PC-9 (cell line): ENCODE results near the gene DAB1. TPM values are rescaled to one million over a fixed set of nuclear protein-coding genes. Genes with fewer than 3 reads are reported as not detected.

Source experiments
- BruUV-seq: library from RNA; stranded (reverse); fragments of 400-500 nt; replicated peaks from 2 replicates; lab custom pipeline; 2021; lab: Mats Ljungman, UMichigan
- CTCF ChIA-PET: fragments of 300-600 bp; sonication (Branson Sonifier 250); formaldehyde crosslinking; loops from one replicate; lab custom pipeline; 2022; ENCODE audit warnings: antibody characterized with exemption; lab: Charles Lee
- POLR2A ChIA-PET: fragments of 300-600 bp; sonication (Branson Sonifier 250); formaldehyde crosslinking; loops from one replicate; lab custom pipeline; 2022; ENCODE audit warnings: antibody characterized with exemption; ENCODE audit not compliant: unreplicated experiment; lab: Charles Lee
- DNase-seq, 2 experiments: peaks; one replicate each; pipeline versions ENCODE4 v3.0.0 to v3.0.0-alpha.2; 2015 to 2022; ENCODE audit warnings: mixed read lengths in 1 of 2
- H2AFZ ChIP-seq: fragments of 200-600 bp; sonication (generic); 2 replicates; pipeline ENCODE4 v1.8.1; 2017; ENCODE audit warnings: antibody characterized with exemption
- H3F3A ChIP-seq: fragments of 200-600 bp; sonication (generic); 2 replicates; pipeline ENCODE4 v1.8.1; 2017; ENCODE audit warnings: antibody characterized with exemption, mild to moderate bottlenecking, low read depth; ENCODE audit not compliant: insufficient read depth
- H3K27ac ChIP-seq: fragments of 200-600 bp; sonication (generic); 2 replicates; pipeline ENCODE4 v1.6.1; 2016; ENCODE audit warnings: mixed run types
- H3K27me3 ChIP-seq: fragments of 200-600 bp; sonication (generic); 2 replicates; pipeline ENCODE4 v1.6.1; 2016; ENCODE audit warnings: low read depth, mixed run types; ENCODE audit not compliant: insufficient read depth
- H3K36me3 ChIP-seq: fragments of 200-600 bp; sonication (generic); 2 replicates; pipeline ENCODE4 v1.6.1; 2016; ENCODE audit warnings: low read depth, mixed run types
- H3K4me1 ChIP-seq: fragments of 200-600 bp; sonication (generic); replicated peaks from 2 replicates; pipeline ENCODE4 v1.6.1; 2016; ENCODE audit warnings: mixed run types; ENCODE audit not compliant: insufficient read depth
- H3K4me2 ChIP-seq: fragments of 200-600 bp; sonication (generic); 2 replicates; pipeline ENCODE4 v1.6.1; 2017; ENCODE audit warnings: mixed run types
- H3K4me3 ChIP-seq: fragments of 200-600 bp; sonication (generic); 2 replicates; pipeline ENCODE4 v1.6.1; 2016; ENCODE audit warnings: mixed run types
- H3K79me2 ChIP-seq: fragments of 200-600 bp; sonication (generic); 2 replicates; pipeline ENCODE4 v1.6.1; 2017; ENCODE audit warnings: low read depth, mixed run types
- H3K9me2 ChIP-seq: fragments of 200-600 bp; sonication (generic); 2 replicates; pipeline ENCODE4 v1.8.1; 2017; ENCODE audit warnings: mild to moderate bottlenecking; ENCODE audit not compliant: insufficient read depth
- H3K9me3 ChIP-seq: fragments of 200-600 bp; sonication (generic); 2 replicates; pipeline ENCODE4 v1.8.1; 2016; ENCODE audit warnings: low read depth; ENCODE audit not compliant: insufficient read depth
- H4K20me1 ChIP-seq: fragments of 200-600 bp; sonication (generic); 2 replicates; pipeline ENCODE4 v1.8.1; 2017; ENCODE audit not compliant: insufficient read depth
- EZH2 ChIP-seq: fragments of 200-600 bp; sonication (generic); IDR thresholded peaks from 2 replicates; pipeline ENCODE4 v1.8.0; 2017; ENCODE audit warnings: antibody characterized with exemption, low read depth
- intact Hi-C: fragments of 100-400 bp; cut with micrococcal nuclease; formaldehyde crosslinking; loops from one replicate; pipeline ENCODE4 v1.10.0; 2022; ENCODE audit not compliant: unreplicated experiment
- total RNA-seq: library from RNA; stranded (reverse); gene quantifications from 2 replicates; pipeline ENCODE4 v1.2.3, GENCODE V29; 2021
- TF ChIP-seq, protein P1 (sequence below): fragments of 200-600 bp; sonication (generic); conservative IDR thresholded peaks from 2 replicates; pipeline ENCODE4 v1.6.1; 2017; ENCODE audit warnings: mixed run types, antibody characterized with exemption, mild to moderate bottlenecking, moderate library complexity

DAB1 gene
- total RNA-seq, 1 experiment from 2014 or later = not detected

DNA sequence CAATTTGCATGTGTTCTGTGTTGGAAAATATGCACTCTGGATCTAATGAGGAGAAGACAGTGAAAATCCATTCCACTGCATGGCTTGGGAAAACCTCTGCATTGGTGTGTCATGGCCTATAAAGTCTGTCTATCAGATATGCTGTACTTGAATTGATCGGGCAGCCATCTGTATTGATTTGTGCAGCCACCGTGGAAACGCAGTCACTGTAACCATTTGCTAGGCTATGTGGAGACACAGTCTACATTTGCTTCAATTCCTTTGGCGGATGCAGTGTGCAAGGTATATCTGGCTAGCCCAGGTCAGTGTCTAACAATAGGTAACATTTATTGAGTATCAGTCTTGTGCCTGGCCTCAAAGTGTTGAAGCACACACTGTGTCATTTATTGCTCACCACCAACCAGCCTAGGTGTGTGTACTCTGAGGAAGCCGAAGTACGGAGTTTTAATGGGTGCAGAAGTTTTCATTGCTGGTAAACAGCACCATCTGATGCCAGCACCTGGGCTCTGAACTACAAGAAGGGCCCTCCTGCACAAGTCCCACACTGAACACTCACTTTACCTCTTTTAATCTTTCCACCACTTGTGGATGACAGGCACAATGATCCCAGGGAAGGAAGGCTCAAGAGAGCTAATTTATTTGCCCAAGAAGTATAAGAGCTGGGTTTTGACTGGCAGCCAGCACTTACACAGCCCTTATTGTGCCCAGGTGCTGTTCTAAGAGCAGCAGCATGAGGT is 83.4 kb downstream of the DAB1 start:
- H3K27ac ChIP-seq = no peak overlapping the region
- no TSS peak for BruUV-seq
- no peaks in the 10 kb centered on the region for H3K4me1 ChIP-seq
- H4K20me1 ChIP-seq = no peaks in the 10 kb centered on the region
- TF ChIP-seq EZH2 = no peak
- TF ChIP-seq, protein P1, sequence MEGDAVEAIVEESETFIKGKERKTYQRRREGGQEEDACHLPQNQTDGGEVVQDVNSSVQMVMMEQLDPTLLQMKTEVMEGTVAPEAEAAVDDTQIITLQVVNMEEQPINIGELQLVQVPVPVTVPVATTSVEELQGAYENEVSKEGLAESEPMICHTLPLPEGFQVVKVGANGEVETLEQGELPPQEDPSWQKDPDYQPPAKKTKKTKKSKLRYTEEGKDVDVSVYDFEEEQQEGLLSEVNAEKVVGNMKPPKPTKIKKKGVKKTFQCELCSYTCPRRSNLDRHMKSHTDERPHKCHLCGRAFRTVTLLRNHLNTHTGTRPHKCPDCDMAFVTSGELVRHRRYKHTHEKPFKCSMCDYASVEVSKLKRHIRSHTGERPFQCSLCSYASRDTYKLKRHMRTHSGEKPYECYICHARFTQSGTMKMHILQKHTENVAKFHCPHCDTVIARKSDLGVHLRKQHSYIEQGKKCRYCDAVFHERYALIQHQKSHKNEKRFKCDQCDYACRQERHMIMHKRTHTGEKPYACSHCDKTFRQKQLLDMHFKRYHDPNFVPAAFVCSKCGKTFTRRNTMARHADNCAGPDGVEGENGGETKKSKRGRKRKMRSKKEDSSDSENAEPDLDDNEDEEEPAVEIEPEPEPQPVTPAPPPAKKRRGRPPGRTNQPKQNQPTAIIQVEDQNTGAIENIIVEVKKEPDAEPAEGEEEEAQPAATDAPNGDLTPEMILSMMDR = no peak
- H3K36me3 ChIP-seq = no peaks in the 10 kb centered on the region
- no peaks in the 10 kb centered on the region for H3K79me2 ChIP-seq
- DNase-seq = no peak
- no peaks in the 10 kb centered on the region for H3K9me2 ChIP-seq
- peaks cover 52% of the 10 kb centered on the region for H3K27me3 ChIP-seq
- intact Hi-C loops = no loop called here
- ChIA-PET CTCF (no interaction called here), POLR2A (no interaction called here)
- no peaks in the 10 kb centered on the region for H3F3A ChIP-seq
- no peaks in the 10 kb centered on the region for H3K9me3 ChIP-seq
- no peak overlapping the region for H2AFZ ChIP-seq
- H3K4me2 ChIP-seq = no peak overlapping the region
- H3K4me3 ChIP-seq = no peak overlapping the region

GRCh38 chr1:57337623-57338022 is 86.2 kb downstream of the DAB1 start:
- no peak overlapping the region for H3K27ac ChIP-seq
- no peak overlapping the region for H2AFZ ChIP-seq
- peaks cover 29% of the 10 kb centered on the region for H3K27me3 ChIP-seq
- H3K79me2 ChIP-seq = no peaks in the 10 kb centered on the region
- CTCF ChIA-PET = no interaction called here
- no peaks in the 10 kb centered on the region for H4K20me1 ChIP-seq
- no peaks in the 10 kb centered on the region for H3K9me2 ChIP-seq
- H3K4me1 ChIP-seq = no peaks in the 10 kb centered on the region
- H3K9me3 ChIP-seq = no peaks in the 10 kb centered on the region
- TF ChIP-seq, protein P1 = no peak
- POLR2A ChIA-PET = no interaction called here
- H3F3A ChIP-seq = no peaks in the 10 kb centered on the region
- H3K36me3 ChIP-seq = no peaks in the 10 kb centered on the region
- no peak overlapping the region for H3K4me3 ChIP-seq
- no peak overlapping the region for H3K4me2 ChIP-seq
- BruUV-seq = no TSS peak
- DNase-seq = no peak
- intact Hi-C loops = no loop called here

- Histone ChIP-seq H3K27me3 (peaks cover 27% of the 10 kb centered on the region), H3K4me1 (no peaks in the 10 kb centered on the region), H3F3A (no peaks in the 10 kb centered on the region), H4K20me1 (no peaks in the 10 kb centered on the region), H3K36me3 (no peaks in the 10 kb centered on the region), H3K9me3 (no peaks in the 10 kb centered on the region), H3K4me3 (no peak overlapping the region), H3K27ac (no peak overlapping the region), H3K79me2 (no peaks in the 10 kb centered on the region), H2AFZ (no peak overlapping the region), H3K9me2 (no peaks in the 10 kb centered on the region), H3K4me2 (no peak overlapping the region)
- CTCF ChIA-PET = no interaction called here
- intact Hi-C loops = no loop called here
- TF ChIP-seq, protein P1 = no peak
- no peak for TF ChIP-seq EZH2
- POLR2A ChIA-PET = no interaction called here
- no TSS peak for BruUV-seq
- DNase-seq = no peak
These were observed 87.1 kb downstream of the DAB1 start for GRCh38 chr1:57336793-57337192.
